HUES6 (cell line): Measurements from ENCODE around the gene EPS15.
"Not testable (repeated sequence)": the region's sequence is repeated elsewhere in the genome, so short reads cannot be mapped to it uniquely, and the experiment has no call there.

Experiments
- H3K27ac ChIP-seq: 2 replicates; pipeline ENCODE4 v1.7.0; 2013; ENCODE audit warnings: low read depth, mild to moderate bottlenecking, low read length, inconsistent platforms
- H3K27me3 ChIP-seq: 2 replicates; pipeline ENCODE4 v1.6.1; 2013; ENCODE audit warnings: low read length; ENCODE audit not compliant: control insufficient read depth, insufficient read depth
- H3K36me3 ChIP-seq: 2 replicates; pipeline ENCODE4 v1.6.1; 2013; ENCODE audit warnings: low read length; ENCODE audit not compliant: control insufficient read depth, insufficient read depth
- H3K4me1 ChIP-seq: 2 replicates; pipeline ENCODE4 v1.6.1; 2013; ENCODE audit warnings: low read length; ENCODE audit not compliant: control insufficient read depth, insufficient read depth
- H3K4me3 ChIP-seq: 2 replicates; pipeline ENCODE4 v1.5.1; 2013; ENCODE audit warnings: low read depth, low read length
- H3K9ac ChIP-seq: one replicate; pipeline ENCODE4 v1.6.1; 2013; ENCODE audit warnings: mild to moderate bottlenecking, low read length
- H3K9me3 ChIP-seq: 2 replicates; pipeline ENCODE4 v1.6.1; 2013; ENCODE audit warnings: low read depth, low read length; ENCODE audit not compliant: control insufficient read depth, insufficient read depth

The EPS15 gene

DNA sequence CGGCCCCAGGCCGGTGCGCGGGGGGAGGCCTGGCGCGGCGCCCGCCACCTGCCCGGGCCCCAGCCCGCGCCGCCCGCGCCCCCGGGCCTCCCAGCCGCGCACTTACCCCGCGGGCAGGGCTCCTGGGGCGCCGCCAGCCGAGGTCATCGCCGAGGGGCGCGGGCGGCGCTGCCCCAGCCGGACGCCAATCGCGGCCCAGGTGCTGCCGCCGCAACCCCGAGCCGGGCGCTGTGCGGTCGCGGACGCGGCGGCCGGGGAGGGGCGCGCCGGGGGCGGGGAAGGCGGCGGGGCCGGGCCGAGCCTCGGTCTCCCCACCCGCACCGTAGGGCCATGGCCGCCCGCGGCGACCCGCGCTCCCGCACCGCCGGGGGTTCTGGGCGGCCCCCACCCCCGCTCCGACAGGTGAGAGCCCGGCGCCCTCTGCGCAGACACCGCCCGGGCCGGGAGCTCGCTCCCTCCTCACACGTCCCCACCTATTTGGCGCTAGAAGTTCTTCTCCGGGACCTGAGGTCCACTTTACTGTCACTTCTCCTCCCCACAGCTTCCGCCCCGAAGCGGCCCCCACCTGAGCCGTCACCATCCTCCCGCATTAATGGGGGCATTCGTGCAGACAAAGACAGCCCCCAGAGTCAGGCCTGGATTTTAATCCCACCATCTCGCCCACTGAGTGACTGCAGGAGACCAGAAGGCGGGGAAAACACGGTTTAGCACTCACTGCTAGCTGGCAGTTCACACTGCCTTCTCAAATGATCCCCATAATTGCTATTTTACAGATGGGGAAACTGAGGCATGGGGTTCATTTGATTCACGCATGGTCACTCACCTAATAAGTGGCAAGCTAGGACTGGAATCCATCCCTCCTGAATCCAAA is 188.5 kb downstream of the EPS15 start, which contains the start of gene TTC39A:
Gene TTC39A, minus strand, starts transcription at position 232 of the 871 bp plus-strand sequence. Its CDS starts 85 bp downstream, at position 147.
- peak within 1 kb of the TSS; percentile 67 for H3K4me3 ChIP-seq
- H3K9ac ChIP-seq = peak within 1 kb of the TSS; percentile 71
- H3K27me3 ChIP-seq = peaks cover 15% of the 10 kb centered on the region
- peak within 1 kb of the TSS; percentile 10; the same call in 1 of the 2 replicates for H3K27ac ChIP-seq
- H3K4me1 ChIP-seq = peaks cover 28% of the 10 kb centered on the region
- no peaks in the 10 kb centered on the region for H3K9me3 ChIP-seq
- no peaks in the 10 kb centered on the region for H3K36me3 ChIP-seq

- Histone ChIP-seq H3K4me3 (peak overlapping the region; percentile 53), H3K27me3 (peaks cover 15% of the 10 kb centered on the region), H3K27ac (no peak overlapping the region), H3K9me3 (no peaks in the 10 kb centered on the region), H3K9ac (no peak overlapping the region), H3K4me1 (peaks cover 28% of the 10 kb centered on the region), H3K36me3 (no peaks in the 10 kb centered on the region)
Observed at GRCh38 chr1:51329443-51330325, 189.4 kb downstream of the EPS15 start.

- no peak overlapping the region for H3K4me3 ChIP-seq
- H3K27me3 ChIP-seq = peaks cover 15% of the 10 kb centered on the region
- H3K36me3 ChIP-seq = no peaks in the 10 kb centered on the region
- H3K9ac ChIP-seq = no peak overlapping the region
- H3K27ac ChIP-seq = no peak overlapping the region
- no peaks in the 10 kb centered on the region for H3K9me3 ChIP-seq
- peaks cover 28% of the 10 kb centered on the region for H3K4me1 ChIP-seq
Observed at GRCh38 chr1:51328926-51329325, 190.1 kb downstream of the EPS15 start.

- peaks cover 28% of the 10 kb centered on the region for H3K4me1 ChIP-seq
Observed at GRCh38 chr1:51328279-51328678, 190.8 kb downstream of the EPS15 start.

DNA sequence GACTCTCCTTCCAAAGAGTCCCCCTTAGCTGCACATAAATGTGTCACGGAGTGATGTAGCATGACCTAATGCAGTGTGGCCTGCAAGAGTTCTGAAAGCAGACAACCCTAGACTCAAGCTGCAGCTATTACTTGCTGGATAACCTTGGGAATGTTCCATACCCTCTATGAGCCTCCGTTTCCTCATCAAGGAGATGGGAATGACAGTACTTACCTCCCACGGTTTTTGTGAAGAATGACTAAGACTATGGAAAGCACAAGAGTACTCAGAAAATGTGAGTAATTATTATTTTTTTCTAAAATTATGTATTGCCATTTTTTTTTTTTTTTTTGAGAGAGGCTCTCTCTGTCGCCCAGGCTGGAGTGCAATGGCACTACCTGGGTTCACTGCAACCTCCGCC is 191.7 kb downstream of the EPS15 start:
- Histone ChIP-seq H3K4me1 (peaks cover 28% of the 10 kb centered on the region), H3K27ac (no peak overlapping the region), H3K4me3 (no peak overlapping the region), H3K9ac (no peak overlapping the region), H3K36me3 (no peaks in the 10 kb centered on the region), H3K9me3 (no peaks in the 10 kb centered on the region), H3K27me3 (peaks cover 15% of the 10 kb centered on the region)

More at GRCh38 chr1:51328279-51328678, 190.8 kb downstream of the EPS15 start:
- Histone ChIP-seq H3K9me3 (no peaks in the 10 kb centered on the region), H3K4me3 (no peak overlapping the region), H3K36me3 (no peaks in the 10 kb centered on the region), H3K27me3 (peaks cover 15% of the 10 kb centered on the region), H3K27ac (no peak overlapping the region), H3K9ac (no peak overlapping the region)

GRCh38 chr1:51326839-51327238 is 192.2 kb downstream of the EPS15 start:
- Histone ChIP-seq H3K9ac (no peak overlapping the region), H3K4me1 (peaks cover 28% of the 10 kb centered on the region), H3K27me3 (peaks cover 15% of the 10 kb centered on the region), H3K9me3 (no peaks in the 10 kb centered on the region), H3K27ac (no peak overlapping the region), H3K4me3 (no peak overlapping the region), H3K36me3 (no peaks in the 10 kb centered on the region)

DNA sequence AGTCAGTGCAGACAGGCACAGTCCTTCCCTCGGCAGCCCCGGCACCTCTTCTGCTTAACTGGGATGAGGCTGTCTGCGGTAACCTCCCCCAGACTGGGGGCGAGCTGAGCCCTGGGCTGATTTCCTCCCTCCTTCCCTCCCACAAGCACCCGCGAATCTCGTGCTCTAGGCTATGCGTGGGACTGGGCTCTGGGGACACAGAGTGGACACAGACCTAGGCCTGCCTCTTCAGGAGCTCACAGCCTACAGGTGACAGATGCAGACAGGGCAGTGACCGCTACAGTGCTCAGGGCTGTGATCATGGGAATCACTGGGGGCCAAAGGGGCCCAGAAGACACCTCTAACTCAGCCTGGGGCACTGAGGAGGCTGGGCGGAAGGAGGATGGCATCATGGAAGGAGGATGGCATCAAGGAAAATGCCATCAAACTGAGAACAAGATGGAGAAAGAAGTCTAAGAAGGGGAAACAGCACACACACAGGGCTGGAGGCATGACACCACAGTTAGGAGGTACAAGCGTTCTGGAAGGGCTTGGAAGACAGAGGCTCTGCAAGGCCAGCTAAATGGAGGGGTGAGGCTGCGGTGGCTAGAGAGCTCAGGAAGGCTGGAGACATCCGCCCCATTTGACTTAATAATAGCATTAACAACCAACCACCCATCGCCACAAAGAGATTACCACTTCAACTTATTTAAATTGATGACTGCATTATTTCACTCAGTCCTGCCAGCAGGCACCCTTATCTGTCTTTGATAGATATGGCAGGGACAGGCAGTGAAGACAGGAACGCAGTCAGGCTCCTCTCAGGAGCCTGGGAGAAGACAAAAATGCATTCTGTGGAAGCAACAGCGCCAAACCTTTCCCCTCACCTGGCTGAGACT is 192.9 kb downstream of the EPS15 start:
- no peak overlapping the region for H3K9ac ChIP-seq
- H3K36me3 ChIP-seq = no peaks in the 10 kb centered on the region
- H3K27ac ChIP-seq = no peak overlapping the region
- H3K4me1 ChIP-seq = peaks cover 24% of the 10 kb centered on the region
- H3K27me3 ChIP-seq = peaks cover 15% of the 10 kb centered on the region
- no peaks in the 10 kb centered on the region for H3K9me3 ChIP-seq
- H3K4me3 ChIP-seq = no peak overlapping the region

DNA sequence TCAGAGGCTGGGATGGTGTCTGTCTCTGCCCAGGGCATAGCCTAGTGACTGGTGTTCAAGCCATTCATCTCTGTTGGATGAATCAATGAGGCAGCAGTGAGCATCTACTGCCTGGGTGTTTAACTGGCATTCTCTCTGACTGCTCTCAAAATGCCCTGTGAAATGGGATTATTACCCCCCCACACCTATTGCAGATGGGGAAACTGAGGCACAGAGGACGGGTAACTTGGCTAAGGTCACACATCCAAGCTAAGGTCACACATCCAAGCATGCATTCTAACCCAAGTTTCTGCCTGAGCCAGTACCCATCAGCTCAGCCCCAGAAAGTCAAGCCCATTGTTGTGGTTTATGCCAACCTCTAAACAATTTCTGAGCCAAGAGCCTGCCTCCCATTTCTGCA is 193.7 kb downstream of the EPS15 start:
- no peaks in the 10 kb centered on the region for H3K36me3 ChIP-seq
- H3K27me3 ChIP-seq = peaks cover 10% of the 10 kb centered on the region; the same call in 1 of the 2 replicates
- no peak overlapping the region for H3K4me3 ChIP-seq
- H3K27ac ChIP-seq = no peak overlapping the region
- H3K9ac ChIP-seq = no peak overlapping the region
- peaks cover 19% of the 10 kb centered on the region for H3K4me1 ChIP-seq
- no peaks in the 10 kb centered on the region for H3K9me3 ChIP-seq

DNA sequence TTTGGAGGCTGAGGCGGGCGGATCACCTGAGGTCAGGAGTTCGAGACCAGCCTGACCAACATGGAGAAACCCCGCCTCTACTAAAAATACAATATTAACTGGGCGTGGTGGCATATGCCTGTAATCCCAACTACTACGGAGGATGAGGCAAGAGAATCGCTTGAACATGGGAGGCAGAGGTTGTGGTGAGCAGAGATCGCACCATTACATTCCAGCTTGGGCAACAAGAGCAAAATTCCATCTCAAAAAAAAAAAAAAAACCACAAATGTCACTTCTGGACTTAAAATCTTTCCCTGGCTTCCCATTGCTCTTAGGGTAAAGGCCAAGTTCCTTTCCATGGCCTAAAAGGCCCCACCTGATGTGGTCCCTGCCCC is 194.1 kb downstream of the EPS15 start:
- not testable (repeated sequence) for H3K27me3 ChIP-seq, H3K9me3 ChIP-seq, H3K27ac ChIP-seq

DNA sequence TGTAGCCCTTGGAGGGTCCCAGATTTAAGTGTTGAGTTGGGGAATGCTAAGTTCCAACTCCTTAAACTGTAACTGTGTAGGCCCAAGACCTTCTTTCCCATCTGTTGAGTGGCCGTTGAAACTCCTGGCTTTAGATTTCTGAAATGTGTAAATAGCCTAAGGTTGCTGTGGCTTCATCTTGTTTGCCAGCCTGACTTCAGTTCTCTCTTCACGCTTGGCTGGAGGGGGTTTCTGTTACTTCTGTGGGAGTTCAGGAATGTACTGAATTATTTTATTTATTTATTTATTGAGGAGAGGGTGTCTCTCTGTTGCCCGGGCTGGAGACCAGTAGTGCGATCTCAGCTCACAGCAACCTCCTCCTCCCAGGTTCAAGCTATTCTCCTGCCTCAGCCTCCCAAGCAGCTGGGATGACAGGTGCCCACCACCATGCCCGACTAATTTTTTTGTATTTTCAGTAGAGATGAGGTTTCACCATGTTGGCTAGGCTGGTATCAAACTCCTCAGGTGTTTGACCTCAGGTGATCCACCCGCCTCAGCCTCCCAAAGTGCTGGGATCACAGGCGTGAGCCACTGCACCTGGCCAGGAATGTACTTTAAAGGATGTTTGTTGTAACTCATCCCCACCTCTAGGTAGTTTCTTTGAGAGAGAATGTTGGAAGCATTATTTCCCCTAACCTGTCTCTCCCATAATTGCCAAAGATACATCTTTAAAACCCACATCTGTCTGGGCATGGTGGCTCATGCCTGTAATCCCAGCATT is 194.6 kb downstream of the EPS15 start:
- no peak overlapping the region for H3K9ac ChIP-seq
- H3K9me3 ChIP-seq = no peaks in the 10 kb centered on the region
- H3K4me1 ChIP-seq = peaks cover 17% of the 10 kb centered on the region
- no peak overlapping the region for H3K27ac ChIP-seq
- peaks cover 3% of the 10 kb centered on the region; the same call in 1 of the 2 replicates for H3K27me3 ChIP-seq
- no peaks in the 10 kb centered on the region for H3K36me3 ChIP-seq
- no peak overlapping the region for H3K4me3 ChIP-seq

More for the DNA sequence above, 194.1 kb downstream of the EPS15 start:
- not testable (repeated sequence) for H3K9ac ChIP-seq, H3K4me3 ChIP-seq, H3K36me3 ChIP-seq
- H3K4me1 ChIP-seq = peaks cover 19% of the 10 kb centered on the region
